Measurements from ENCODE around the gene PLIN4. TPM values are rescaled to one million over a fixed set of nuclear protein-coding genes. Genes with fewer than 3 reads are reported as not detected.

The PLIN4 gene
- total RNA-seq: 1.1 and 1.5 TPM in 2 replicates

GRCh38 chr19:4518345-4519171 is at the start of gene PLIN4:
Gene PLIN4, minus strand, starts transcription at chr19:4518486. Its CDS starts 214 bp downstream, at chr19:4518272.

DNA sequence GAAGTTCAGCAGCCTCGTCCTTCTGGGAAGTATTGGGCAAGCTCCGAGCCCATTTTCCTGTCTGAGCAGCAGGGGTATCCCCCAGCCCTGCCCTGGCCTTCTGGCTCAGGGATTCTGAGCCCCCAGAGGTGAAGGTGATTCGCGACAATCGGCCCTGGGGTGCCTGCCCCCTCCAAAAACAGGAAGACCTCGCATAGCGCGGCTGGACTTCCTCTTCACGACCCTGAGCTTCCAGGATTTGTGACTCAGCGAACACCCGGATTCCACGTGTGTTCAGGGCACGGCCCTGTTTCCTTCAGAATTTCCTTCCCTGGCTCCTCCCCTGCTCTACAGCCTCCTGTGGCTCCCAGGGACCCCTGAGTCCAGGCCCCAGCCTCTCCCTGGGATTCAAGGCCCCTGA is 41.3 kb upstream of the PLIN4 start, which contains the start of gene SEMA6B:
TSS of gene SEMA6B (minus strand) at position 116 of the 400 bp plus-strand sequence. CDS start 1,227 bp downstream, outside the sequence.

DNA sequence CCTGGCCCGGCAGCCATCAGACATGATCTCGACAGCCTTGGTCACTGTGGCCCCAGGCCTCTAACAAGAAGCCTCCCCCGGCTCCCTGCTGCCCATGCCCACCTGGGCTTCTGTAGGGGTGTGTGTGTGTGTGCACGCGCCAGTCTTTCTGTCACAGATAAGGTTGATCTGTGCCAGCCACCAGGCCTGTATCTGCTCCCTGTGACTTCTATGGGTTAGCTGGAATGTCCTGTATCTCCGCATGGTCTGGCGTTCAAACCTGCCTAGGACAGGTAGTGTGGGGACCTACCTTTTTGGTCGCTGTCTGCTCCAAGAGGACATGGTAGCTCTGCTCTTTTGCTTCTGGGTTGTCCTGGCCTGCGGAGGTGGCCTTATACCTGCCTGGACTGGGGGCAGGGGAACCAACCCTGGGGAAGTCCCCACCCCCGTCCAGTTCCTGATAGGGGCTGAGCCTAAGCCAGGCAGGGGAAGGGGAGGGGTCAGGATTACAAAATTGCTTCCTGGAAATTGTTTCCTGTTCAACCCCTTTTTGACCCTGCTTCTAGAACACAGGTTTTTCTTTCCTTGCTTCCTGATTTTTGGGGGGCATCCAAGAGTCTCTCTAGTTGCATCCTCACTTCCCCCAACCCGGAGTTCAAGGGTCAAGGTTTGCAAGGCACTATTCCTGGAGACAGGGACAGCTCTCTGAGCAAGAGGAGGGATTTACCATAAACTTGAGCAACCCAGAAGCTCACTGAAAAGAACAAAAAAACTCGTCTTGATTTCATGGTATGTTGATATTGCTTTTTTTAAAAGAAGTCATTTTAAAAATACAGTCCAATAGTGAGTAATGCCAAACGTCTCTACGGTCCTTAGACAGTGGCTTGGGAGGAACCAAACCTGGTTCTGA is 21.7 kb upstream of the PLIN4 start, which contains the start of gene LRG1:
TSS of gene LRG1 (minus strand) at position 344 of the 889 bp plus-strand sequence. CDS start at position 321, 23 bp downstream.

DNA sequence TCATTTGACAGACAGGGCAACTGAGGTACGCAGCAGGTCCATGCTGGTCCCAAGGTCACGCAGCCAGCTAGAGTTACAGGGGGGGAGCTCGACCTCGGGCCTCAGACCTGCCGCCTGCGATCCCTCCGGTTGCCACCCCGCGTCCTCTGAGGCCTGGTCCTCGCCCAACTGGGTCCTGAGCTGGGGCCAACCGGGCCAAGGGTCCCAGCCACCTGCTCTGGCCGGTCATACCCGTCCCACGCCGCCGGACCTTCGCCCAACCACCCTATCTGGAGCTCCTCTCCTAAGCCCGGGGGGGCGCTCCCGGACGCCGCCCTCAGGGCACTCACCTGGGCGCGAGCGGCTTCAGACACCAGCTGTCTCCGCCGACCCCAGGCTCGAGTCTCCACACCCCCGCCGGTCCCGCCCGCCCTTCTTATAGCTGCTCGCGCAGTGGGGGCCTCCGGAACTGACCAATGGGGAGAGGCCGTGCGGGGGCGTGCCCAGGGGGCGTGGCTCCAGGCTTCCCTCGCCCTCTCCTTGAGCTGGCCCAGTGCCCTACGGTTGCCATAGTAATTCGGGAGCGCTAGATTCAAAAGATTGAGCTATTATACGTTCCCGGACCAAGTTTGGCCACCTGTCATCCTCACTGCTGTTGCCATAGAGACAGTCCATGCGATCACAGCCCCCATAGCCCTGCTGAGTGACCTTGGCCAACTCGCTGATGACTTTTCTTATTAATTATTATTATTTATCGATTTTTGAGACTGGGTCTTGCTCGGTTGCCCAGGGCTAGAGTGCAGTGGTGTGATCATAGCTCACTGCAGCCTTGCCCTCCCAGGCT is 16.8 kb upstream of the PLIN4 start, which contains the start of gene PLIN5:
TSS of gene PLIN5 (minus strand) at position 389 of the 823 bp plus-strand sequence. CDS start 1,150 bp downstream, outside the sequence.

GRCh38 chr19:4472174-4472974 is 45.9 kb downstream of the PLIN4 start, which contains the start of gene HDGFL2:
Gene HDGFL2, plus strand, starts transcription at chr19:4472297. Its CDS starts 54 bp downstream, at chr19:4472351.

GRCh38 chr19:4457654-4458395 is 60.5 kb downstream of the PLIN4 start, which contains the start of gene UBXN6:
Gene UBXN6, minus strand, starts transcription at chr19:4457794. Its CDS starts 97 bp downstream, at chr19:4457697.

Other genes starting within 250 kb of the PLIN4 start
- gene SHD, start 239.2 kb downstream of the PLIN4 start, total RNA-seq: not detected in 2 replicates
- not detected in 2 replicates for gene TMIGD2, start 216.1 kb downstream of the PLIN4 start, total RNA-seq
- gene FSD1, start 213.9 kb downstream of the PLIN4 start, total RNA-seq: 2.4 and 2.6 TPM in 2 replicates
- 32.1 and 36.4 TPM in 2 replicates for gene STAP2, start 179.7 kb downstream of the PLIN4 start, total RNA-seq
- gene MPND, start 174.9 kb downstream of the PLIN4 start, total RNA-seq: 5.8 and 8.9 TPM in 2 replicates
- gene SH3GL1, start 117.9 kb downstream of the PLIN4 start, total RNA-seq: 41.2 and 83.9 TPM in 2 replicates
- gene CHAF1A, start 115.8 kb downstream of the PLIN4 start, total RNA-seq: 3.4 and 3.7 TPM in 2 replicates
- 75.3 and 97.5 TPM in 2 replicates for gene UBXN6, start 60.7 kb downstream of the PLIN4 start, total RNA-seq
- 43.0 and 45.8 TPM in 2 replicates for gene HDGFL2, start 46.2 kb downstream of the PLIN4 start, total RNA-seq
- gene PLIN5, start 16.7 kb upstream of the PLIN4 start, total RNA-seq: 23.5 and 27.5 TPM in 2 replicates
- gene LRG1, start 21.6 kb upstream of the PLIN4 start, total RNA-seq: 0.95 and 2.4 TPM in 2 replicates
- gene SEMA6B, start 41.2 kb upstream of the PLIN4 start, total RNA-seq: 27.9 and 41.9 TPM in 2 replicates
- gene TNFAIP8L1, start 121.0 kb upstream of the PLIN4 start, total RNA-seq: 61.8 and 96.2 TPM in 2 replicates
- gene MYDGF, start 151.9 kb upstream of the PLIN4 start, total RNA-seq: 143 and 186 TPM in 2 replicates
- gene DPP9, start 205.4 kb upstream of the PLIN4 start, total RNA-seq: 11.7 and 12.1 TPM in 2 replicates

All from dermis lymphatic vessel endothelial cell (primary cell).